DND-41 (cell line): ENCODE data around the gene XPNPEP1.

Experiments used
- EZH2 ChIP-seq: IDR thresholded peaks from 3 replicates; pipeline ENCODE4 v1.6.1; 2012; ENCODE audit warnings: borderline replicate concordance, low read depth, mild to moderate bottlenecking, moderate library complexity, low read length, inconsistent platforms; ENCODE audit not compliant: severe bottlenecking
- TF ChIP-seq, protein P1 (sequence below): IDR thresholded peaks from 2 replicates; pipeline ENCODE4 v1.5.1; 2012; ENCODE audit warnings: borderline replicate concordance, low read length, moderate library complexity, mild to moderate bottlenecking; ENCODE audit not compliant: poor library complexity, severe bottlenecking; ENCODE audit errors: extremely low read depth

DNA sequence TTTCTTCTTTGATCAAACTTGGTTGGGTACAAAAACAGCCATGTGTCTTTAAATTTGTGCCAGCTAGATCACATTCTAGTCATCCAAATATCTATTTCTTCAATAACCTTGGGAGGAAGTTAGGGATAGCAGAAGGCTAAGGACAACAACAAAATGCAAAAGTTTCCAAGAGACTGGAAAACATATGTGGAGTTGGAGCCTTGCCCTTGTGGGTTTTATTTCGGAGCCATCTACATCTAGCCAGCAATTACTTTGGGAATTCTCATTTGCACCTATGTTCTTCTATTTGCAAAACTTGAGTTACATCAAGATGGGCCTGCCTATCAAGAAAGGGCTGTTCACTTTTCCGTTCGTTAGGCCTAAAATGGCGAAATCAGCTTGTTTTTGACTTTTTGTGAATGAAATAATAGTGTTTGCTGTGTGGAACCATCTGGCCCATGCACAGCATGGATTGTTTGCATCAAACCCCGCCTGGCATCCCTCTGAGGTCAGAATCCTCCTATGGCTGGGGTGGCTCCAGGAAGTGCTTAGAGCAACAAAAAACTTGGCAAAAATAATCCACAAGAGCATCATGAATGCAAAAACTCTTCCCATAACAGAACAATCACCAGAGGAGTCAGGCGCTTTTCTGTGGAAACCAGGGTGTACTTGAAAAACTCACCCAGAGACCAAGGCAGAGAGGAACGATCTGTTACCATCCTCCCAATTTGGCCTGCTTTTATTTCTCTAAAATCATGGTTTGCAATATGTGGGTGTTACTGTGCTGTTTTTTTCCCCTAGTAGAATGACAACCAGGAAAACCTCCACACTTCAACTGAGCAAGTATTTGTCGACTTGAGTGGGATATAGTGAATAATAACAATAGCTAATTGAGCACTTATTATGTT is 36.2 kb upstream of the XPNPEP1 start:
- TF ChIP-seq, protein P1, sequence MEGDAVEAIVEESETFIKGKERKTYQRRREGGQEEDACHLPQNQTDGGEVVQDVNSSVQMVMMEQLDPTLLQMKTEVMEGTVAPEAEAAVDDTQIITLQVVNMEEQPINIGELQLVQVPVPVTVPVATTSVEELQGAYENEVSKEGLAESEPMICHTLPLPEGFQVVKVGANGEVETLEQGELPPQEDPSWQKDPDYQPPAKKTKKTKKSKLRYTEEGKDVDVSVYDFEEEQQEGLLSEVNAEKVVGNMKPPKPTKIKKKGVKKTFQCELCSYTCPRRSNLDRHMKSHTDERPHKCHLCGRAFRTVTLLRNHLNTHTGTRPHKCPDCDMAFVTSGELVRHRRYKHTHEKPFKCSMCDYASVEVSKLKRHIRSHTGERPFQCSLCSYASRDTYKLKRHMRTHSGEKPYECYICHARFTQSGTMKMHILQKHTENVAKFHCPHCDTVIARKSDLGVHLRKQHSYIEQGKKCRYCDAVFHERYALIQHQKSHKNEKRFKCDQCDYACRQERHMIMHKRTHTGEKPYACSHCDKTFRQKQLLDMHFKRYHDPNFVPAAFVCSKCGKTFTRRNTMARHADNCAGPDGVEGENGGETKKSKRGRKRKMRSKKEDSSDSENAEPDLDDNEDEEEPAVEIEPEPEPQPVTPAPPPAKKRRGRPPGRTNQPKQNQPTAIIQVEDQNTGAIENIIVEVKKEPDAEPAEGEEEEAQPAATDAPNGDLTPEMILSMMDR, result no peak
- no peak for TF ChIP-seq EZH2
